Thymus (tissue), 11 donors: ENCODE results near the gene KCNE5. TPM values are rescaled to one million over a fixed set of nuclear protein-coding genes. Genes with fewer than 3 reads are reported as not detected.
"Not testable (repeated sequence)": the region's sequence is repeated elsewhere in the genome, so short reads cannot be mapped to it uniquely, and the experiment has no call there.

Experiments used
- DNase-seq, 9 donors: peaks; one replicate each; pipeline ENCODE4 v3.0.0-alpha.2; 2013; ENCODE audit warnings: low spot score in 9 of 9, low read depth in 6 of 9, missing footprints in 1 of 9
- H3K27ac ChIP-seq, 2 donors: one replicate each; pipeline ENCODE4 v1.5.1; 2013; ENCODE audit warnings: control low read depth in 1 of 2, low read depth in 1 of 2, low read length in 1 of 2, mild to moderate bottlenecking in 1 of 2, moderate library complexity in 1 of 2
- H3K27me3 ChIP-seq, 2 donors: one replicate each; pipeline ENCODE4 v1.5.1; 2013; ENCODE audit warnings: low read length in 1 of 2; ENCODE audit not compliant: control insufficient read depth in 2 of 2, insufficient read depth in 1 of 2
- H3K36me3 ChIP-seq, 2 donors: one replicate each; pipeline ENCODE4 v1.5.1; 2013; ENCODE audit warnings: low read length in 1 of 2, mild to moderate bottlenecking in 1 of 2, moderate library complexity in 1 of 2; ENCODE audit not compliant: control insufficient read depth in 2 of 2, insufficient read depth in 2 of 2
- H3K4me1 ChIP-seq, 2 donors: one replicate each; pipeline ENCODE4 v1.5.1; 2013; ENCODE audit warnings: low read length in 2 of 2; ENCODE audit not compliant: control insufficient read depth in 2 of 2, insufficient read depth in 2 of 2
- H3K4me3 ChIP-seq, 2 donors: one replicate each; pipeline ENCODE4 v1.5.1; 2013; ENCODE audit warnings: low read length in 2 of 2, control low read depth in 1 of 2, mild to moderate bottlenecking in 1 of 2
- H3K9me3 ChIP-seq, 2 donors: one replicate each; pipeline ENCODE4 v1.5.1; 2013; ENCODE audit warnings: low read length in 1 of 2, mild to moderate bottlenecking in 1 of 2; ENCODE audit not compliant: control insufficient read depth in 2 of 2, insufficient read depth in 1 of 2
- WGBS: extraction: QIAGEN DNeasy Blood & Tissue Kit; methylation state at CpG from one replicate; pipeline ENCODE4 v1.1.7; 2013; 5-methylcytosine and 5-hydroxymethylcytosine counted together
- polyA plus RNA-seq: library from polyadenylated mRNA; stranded (reverse); fragments of 200-250 nt; gene quantifications from one replicate; pipeline ENCODE4 v1.2.3, GENCODE V29; 2013
- total RNA-seq: library from RNA; stranded (reverse); fragments of 120-200 nt; gene quantifications from one replicate; pipeline ENCODE4 v1.2.4, GENCODE V29; 2013
- donor health status: healthy.

KCNE5 gene
- total and polyA plus RNA-seq, 2 donors = 0.34 to 10.3 TPM

- DNase-seq = no peak
- Histone ChIP-seq H3K4me1 (no peaks in the 10 kb centered on the region), H3K36me3 (peaks cover 3 to 9% of the 10 kb centered on the region in 2 donors), H3K4me3 (no peak overlapping the region), H3K27ac (no peak overlapping the region), H3K27me3 (no peaks in the 10 kb centered on the region), H3K9me3 (no peaks in the 10 kb centered on the region)
- 97% methylated on average over 4 of the region's 4 CpGs for WGBS
Observed at GRCh38 chrX:109656774-109657173, 31.8 kb upstream of the KCNE5 start.

DNA sequence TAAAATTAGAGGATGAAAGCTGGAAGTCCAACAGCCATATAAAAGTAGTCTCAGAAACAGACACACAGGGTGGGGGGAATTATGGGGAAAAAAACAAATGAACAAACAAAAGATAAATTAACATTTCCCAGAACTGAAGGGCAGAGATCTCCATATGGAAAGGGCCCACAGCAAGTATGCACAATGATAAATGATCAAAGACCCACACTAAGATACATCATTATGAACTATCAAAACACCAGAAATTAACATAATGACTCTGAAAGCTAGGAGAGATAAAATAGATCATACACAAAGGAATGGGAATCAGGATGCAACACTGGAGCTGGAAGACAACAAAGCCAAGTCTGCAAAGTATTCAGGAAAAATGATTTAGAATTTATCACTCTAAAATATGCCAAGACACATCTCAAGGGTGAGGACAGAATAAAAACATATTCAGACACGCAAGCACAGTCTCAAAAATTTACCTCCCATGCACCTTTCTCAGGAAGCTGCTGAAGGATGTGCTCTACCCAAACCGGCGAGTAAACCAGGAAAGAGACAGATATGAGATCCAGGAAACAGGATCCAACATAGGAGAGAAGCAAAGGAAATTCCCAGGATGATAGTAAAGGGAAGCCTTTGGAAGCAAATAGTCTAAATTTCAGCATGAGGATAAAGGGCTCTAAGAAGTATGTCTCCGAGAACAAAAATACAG is 30.7 kb upstream of the KCNE5 start:
- H3K4me3 ChIP-seq = no peak overlapping the region
- DNase-seq = no peak
- H3K27me3 ChIP-seq = no peaks in the 10 kb centered on the region
- no peaks in the 10 kb centered on the region for H3K4me1 ChIP-seq
- no peaks in the 10 kb centered on the region for H3K9me3 ChIP-seq
- H3K36me3 ChIP-seq = peaks cover 3 to 9% of the 10 kb centered on the region in 2 donors
- over 99% methylated on average over 4 of the region's 4 CpGs for WGBS
- no peak overlapping the region for H3K27ac ChIP-seq

DNA sequence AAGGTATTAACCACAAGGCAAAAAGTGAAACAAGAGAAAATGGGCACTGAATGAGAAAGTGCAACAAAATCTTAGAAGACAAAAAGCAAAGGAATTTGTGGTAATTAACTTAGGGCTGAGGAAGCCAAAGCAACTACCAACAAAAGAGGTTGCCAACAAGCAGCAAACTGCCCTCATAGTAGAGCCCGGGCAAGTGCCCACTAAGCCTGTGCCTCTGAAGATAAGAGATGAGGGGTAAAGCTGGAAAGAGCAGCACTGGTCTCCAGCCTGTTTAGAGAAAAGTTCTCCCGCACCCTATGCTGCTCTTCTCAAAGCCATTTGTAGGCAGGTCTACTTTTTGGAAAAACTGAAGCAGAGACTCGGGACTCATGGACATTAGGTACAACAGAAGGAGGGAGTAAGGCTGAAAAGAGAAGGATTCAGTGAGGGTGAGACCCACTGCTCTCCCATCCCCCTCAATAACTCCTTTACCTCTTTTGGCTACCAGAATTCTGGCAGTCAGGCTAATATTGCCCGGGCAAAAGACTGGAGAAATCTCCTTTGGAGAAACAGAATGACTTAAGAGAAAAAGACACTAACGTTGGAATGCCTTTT is 29.6 kb upstream of the KCNE5 start:
- Histone ChIP-seq H3K27me3 (no peaks in the 10 kb centered on the region), H3K4me3 (no peak overlapping the region)
- 96% methylated on average over 5 of the region's 5 CpGs for WGBS

DNA sequence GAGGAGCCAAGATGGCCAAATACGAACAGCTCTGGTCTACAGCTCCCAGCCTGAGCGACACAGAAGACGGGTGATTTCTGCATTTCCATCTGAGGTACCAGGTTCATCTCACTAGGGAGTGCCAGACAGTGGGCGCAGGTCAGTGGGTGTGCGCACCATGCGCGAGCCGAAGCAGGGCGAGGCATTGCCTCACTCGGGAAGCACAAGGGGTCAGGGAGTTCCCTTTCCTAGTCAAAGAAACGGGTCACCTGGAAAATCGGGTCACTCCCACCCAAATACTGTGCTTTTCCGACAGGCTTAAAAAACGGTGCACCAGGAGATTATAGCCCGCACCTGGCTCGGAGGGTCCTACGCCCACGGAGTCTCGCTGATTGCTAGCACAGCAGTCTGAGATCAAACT is 19.7 kb upstream of the KCNE5 start:
- H3K4me3 ChIP-seq, DNase-seq, H3K4me1 ChIP-seq, H3K9me3 ChIP-seq, H3K27me3 ChIP-seq, H3K27ac ChIP-seq, H3K36me3 ChIP-seq: not testable (repeated sequence)
- WGBS = 93% methylated on average over 15 of the region's 19 CpGs

More for the DNA sequence above, 29.6 kb upstream of the KCNE5 start:
- no peaks in the 10 kb centered on the region for H3K4me1 ChIP-seq
- DNase-seq = no peak
- no peak overlapping the region for H3K27ac ChIP-seq
- peaks cover 3 to 9% of the 10 kb centered on the region in 2 donors for H3K36me3 ChIP-seq
- no peaks in the 10 kb centered on the region for H3K9me3 ChIP-seq

DNA sequence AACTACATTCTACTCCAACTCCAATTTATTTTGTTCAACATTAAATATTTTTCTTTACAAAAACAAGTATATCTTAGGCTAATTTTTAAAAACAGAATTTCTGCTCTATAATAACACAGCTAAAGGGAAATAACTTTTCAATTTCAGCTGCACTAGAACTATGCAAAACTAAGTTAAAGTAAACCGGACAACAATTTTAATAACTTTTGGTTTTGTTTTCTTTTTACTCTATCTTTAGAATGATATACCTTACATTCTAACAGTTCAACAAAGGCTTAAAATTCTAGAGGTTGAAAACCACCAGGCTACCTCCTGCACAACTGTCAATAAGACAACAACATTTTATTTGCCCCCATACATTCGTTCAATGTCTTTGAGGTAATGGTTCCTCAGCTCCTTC is 18.7 kb upstream of the KCNE5 start:
- H3K4me3 ChIP-seq = no peak overlapping the region
- H3K27ac ChIP-seq = no peak overlapping the region
- H3K9me3 ChIP-seq = no peaks in the 10 kb centered on the region
- no peaks in the 10 kb centered on the region for H3K27me3 ChIP-seq
- WGBS = 97% methylated on average over 2 of the region's 2 CpGs
- H3K4me1 ChIP-seq = no peaks in the 10 kb centered on the region
- no peaks in the 10 kb centered on the region for H3K36me3 ChIP-seq
- DNase-seq = no peak

DNA sequence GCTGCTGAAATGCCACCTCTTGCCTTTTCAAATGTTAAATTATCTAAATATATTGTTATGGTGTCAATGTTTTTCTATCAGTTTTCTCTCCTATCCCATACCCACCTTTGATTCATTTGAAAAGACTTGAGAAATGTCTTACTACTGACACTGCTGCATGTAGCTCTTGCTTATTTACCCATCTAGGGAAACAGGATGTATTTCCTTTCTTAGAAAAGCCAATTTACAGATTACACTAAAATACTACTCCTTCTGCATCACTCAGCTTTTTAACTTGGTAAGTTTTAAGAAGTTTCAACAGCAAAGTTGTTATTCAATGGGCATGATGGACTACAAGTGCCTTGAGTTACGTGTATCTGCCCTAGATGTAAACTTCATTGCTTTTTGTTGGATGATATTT is 13.2 kb upstream of the KCNE5 start:
- Histone ChIP-seq H3K9me3 (no peaks in the 10 kb centered on the region), H3K4me3 (no peak overlapping the region), H3K27ac (no peak overlapping the region), H3K27me3 (no peaks in the 10 kb centered on the region), H3K36me3 (no peaks in the 10 kb centered on the region), H3K4me1 (no peaks in the 10 kb centered on the region)
- WGBS = 89% methylated on average over 1 of the region's 1 CpG
- no peak for DNase-seq

- H3K9me3 ChIP-seq, H3K4me1 ChIP-seq, H3K27ac ChIP-seq, H3K4me3 ChIP-seq, H3K27me3 ChIP-seq, H3K36me3 ChIP-seq, DNase-seq: not testable (repeated sequence)
- 100% methylated on average over 2 of the region's 2 CpGs for WGBS
Observed at GRCh38 chrX:109637477-109637876, 12.5 kb upstream of the KCNE5 start.

- Histone ChIP-seq H3K4me3 (no peak overlapping the region), H3K27me3 (no peaks in the 10 kb centered on the region), H3K36me3 (no peaks in the 10 kb centered on the region), H3K9me3 (no peaks in the 10 kb centered on the region), H3K4me1 (no peaks in the 10 kb centered on the region), H3K27ac (no peak overlapping the region)
- 38% methylated on average over 3 of the region's 3 CpGs for WGBS
- peak in 2 of 9 donors; percentile 10 to 17 for DNase-seq
Observed at GRCh38 chrX:109635146-109635545, 10.2 kb upstream of the KCNE5 start.

GRCh38 chrX:109632906-109633504 is 8.0 kb upstream of the KCNE5 start:
- H3K27ac ChIP-seq = no peak overlapping the region
- no peak for DNase-seq
- no peak overlapping the region for H3K4me3 ChIP-seq
- no peaks in the 10 kb centered on the region for H3K27me3 ChIP-seq
- no peaks in the 10 kb centered on the region for H3K9me3 ChIP-seq
- H3K36me3 ChIP-seq = no peaks in the 10 kb centered on the region
- H3K4me1 ChIP-seq = no peaks in the 10 kb centered on the region
- WGBS = 63% methylated on average over 5 of the region's 5 CpGs
